BE2C (cell line): ENCODE measurements around the gene ICA1.

Experiments
- DNase-seq: peaks from one replicate; pipeline ENCODE4 v3.0.0-alpha.2; 2020
- H3K27me3 ChIP-seq: fragments of 250-450 bp; sonication (Bioruptor Pico); 2 replicates; pipeline ENCODE4 v1.5.1; 2020; ENCODE audit warnings: mild to moderate bottlenecking
- H3K36me3 ChIP-seq: fragments of 250-450 bp; sonication (Bioruptor Pico); 2 replicates; pipeline ENCODE4 v1.5.1; 2020; ENCODE audit warnings: mild to moderate bottlenecking
- H3K4me1 ChIP-seq: fragments of 250-450 bp; sonication (Bioruptor Pico); 2 replicates; pipeline ENCODE4 v1.5.1; 2020
- H3K4me3 ChIP-seq: 2 replicates; pipeline ENCODE4 v1.5.1; 2011; ENCODE audit warnings: low read depth, low read length
- H3K9me3 ChIP-seq: fragments of 250-450 bp; sonication (Bioruptor Pico); 2 replicates; pipeline ENCODE4 v1.5.1; 2020
- CTCF ChIP-seq: IDR thresholded peaks from 2 replicates; pipeline ENCODE4 v1.5.1; 2012; ENCODE audit warnings: mild to moderate bottlenecking, low read depth, low read length

Gene ICA1

DNA sequence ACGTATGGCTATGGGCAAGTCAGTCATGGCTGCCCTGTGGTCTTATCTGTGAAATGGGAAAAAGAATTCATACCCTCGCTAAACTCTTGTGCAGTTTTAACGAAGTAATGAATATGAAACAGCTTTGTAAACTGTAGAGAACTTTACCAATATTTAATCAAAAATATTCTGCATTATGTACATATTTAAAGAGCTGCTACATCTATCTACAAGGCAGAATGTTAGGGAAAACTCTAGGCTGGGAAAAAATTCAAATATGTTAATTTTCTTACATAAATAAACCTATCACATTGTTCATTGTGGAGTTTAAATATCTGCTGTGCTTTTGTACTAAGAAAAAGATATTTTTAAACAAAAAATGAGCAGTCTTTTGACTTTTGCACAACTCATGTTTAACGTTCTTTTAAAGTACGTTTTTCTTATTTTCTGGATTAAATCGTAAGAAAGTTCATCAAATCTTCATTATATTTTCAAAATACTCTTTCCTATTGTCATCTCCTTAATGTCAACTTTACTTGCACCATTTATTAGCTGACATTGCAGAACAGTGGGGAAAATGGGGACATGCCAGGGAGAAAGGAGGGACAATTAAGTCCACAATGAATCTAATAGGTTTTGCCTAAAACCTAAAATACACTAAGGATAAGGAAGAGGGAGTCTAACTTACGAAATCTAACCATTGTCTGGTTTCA, 57.5 kb downstream of the ICA1 start:
- no peaks in the 10 kb centered on the region for H3K9me3 ChIP-seq
- peaks cover 25% of the 10 kb centered on the region for H3K36me3 ChIP-seq
- no peak for DNase-seq
- H3K27me3 ChIP-seq = no peaks in the 10 kb centered on the region
- TF ChIP-seq CTCF = no peak
- H3K4me3 ChIP-seq = no peak overlapping the region
- peaks cover 10% of the 10 kb centered on the region for H3K4me1 ChIP-seq

- H3K36me3 ChIP-seq = peaks cover 33% of the 10 kb centered on the region
- DNase-seq = no peak
- H3K27me3 ChIP-seq = no peaks in the 10 kb centered on the region
- H3K4me3 ChIP-seq = no peak overlapping the region
- no peaks in the 10 kb centered on the region for H3K9me3 ChIP-seq
- TF ChIP-seq CTCF = no peak
- H3K4me1 ChIP-seq = peaks cover 9% of the 10 kb centered on the region
These were observed 60.0 kb downstream of the ICA1 start for GRCh38 chr7:8201846-8202441.

DNA sequence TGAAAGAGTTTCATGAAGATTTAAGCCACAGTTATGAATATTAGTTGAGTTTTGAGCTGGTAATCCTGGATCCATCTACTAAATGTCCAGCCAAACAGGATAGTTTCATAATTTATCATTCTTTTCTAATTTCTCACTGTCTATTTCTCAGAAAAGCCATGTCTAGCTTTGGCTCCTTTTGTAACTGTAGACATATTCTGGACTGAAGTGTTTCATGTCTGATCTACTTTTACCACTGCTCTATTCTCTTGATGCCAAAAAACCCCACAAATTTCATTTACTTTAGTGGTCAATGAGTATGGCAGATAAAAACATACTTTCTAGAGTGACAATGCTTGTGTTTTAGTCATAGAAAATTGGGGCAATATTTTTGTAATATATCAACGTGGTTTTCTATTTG, 61.2 kb downstream of the ICA1 start:
- H3K27me3 ChIP-seq = no peaks in the 10 kb centered on the region
- peaks cover 9% of the 10 kb centered on the region for H3K4me1 ChIP-seq
- no peaks in the 10 kb centered on the region for H3K9me3 ChIP-seq
- no peak for DNase-seq
- H3K36me3 ChIP-seq = peaks cover 37% of the 10 kb centered on the region
- no peak for TF ChIP-seq CTCF
- no peak overlapping the region for H3K4me3 ChIP-seq

DNA sequence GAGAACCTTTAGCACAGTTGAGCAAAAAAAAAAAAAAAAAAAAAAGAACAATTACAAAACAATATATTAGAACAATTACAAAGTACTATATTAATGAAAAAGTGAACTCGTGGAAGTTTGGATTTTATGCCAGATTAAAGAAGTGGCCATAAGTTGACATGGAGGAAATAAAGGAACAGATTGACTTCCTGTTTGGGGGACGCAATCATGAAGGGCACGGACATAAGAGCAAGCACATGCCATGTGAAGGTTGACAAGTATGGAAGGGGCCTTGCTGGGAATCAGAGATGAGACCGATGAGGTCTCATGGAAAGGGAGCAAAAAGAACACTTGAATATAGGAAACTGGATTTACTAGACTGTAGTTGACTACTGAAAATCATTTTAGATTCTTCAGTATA, 61.7 kb downstream of the ICA1 start:
- Histone ChIP-seq H3K4me3 (no peak overlapping the region), H3K27me3 (no peaks in the 10 kb centered on the region), H3K4me1 (peaks cover 5% of the 10 kb centered on the region), H3K36me3 (peaks cover 40% of the 10 kb centered on the region), H3K9me3 (no peaks in the 10 kb centered on the region)
- no peak for TF ChIP-seq CTCF
- no peak for DNase-seq

DNA sequence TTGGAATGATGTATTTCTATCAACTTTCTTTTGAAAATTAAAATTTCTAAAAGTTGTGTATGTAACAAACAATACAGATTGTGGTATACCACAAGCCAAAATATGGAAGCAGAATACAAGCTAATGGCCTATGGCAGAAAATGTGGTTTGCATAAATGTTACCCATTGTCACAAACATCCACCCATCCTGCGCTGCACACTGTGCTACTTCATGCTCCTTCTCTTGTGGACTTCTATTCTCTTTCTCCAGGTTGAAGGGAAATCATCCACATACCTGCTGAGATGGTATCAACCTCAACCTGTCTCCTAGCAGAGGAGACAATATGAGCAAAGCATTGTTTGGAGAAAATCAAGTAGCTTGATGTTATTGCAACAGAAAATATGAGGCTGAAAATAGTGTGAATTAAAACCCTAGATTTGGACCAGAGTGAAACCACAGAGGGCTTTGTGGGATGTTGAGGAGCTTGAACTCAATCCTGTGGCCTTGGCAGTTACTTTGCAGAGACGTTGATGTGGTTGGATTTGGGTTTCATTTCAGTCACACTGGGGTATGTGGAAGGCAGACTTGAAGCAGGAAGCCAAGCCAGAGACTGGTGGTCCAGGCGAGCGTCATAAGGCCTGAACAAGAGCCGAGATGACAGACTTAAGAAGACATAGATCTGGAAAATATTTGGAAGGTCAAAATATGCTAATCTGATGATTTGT, 63.8 kb downstream of the ICA1 start:
- no peak overlapping the region for H3K4me3 ChIP-seq
- no peaks in the 10 kb centered on the region for H3K9me3 ChIP-seq
- peaks cover 5% of the 10 kb centered on the region; the same call in 1 of the 2 replicates for H3K4me1 ChIP-seq
- no peak for DNase-seq
- TF ChIP-seq CTCF = no peak
- peaks cover 42% of the 10 kb centered on the region for H3K36me3 ChIP-seq
- no peaks in the 10 kb centered on the region for H3K27me3 ChIP-seq

DNA sequence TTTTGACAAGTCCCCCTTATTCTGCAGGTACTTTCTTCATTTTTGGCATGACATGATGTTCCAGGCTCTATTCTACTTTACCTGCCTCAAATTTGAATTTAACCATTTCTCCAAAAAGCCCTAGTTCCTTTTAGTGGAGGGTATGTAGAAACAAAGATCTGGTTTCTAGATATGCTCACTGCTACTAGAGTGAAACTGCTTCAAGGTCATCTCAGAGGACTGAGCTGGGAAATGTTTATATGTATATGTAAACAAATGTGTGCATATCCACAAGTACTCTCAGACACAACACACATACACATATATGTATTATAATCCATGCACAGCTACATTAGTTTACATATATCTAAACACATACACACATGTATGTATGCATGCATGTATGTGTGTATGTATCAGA, 69.1 kb downstream of the ICA1 start:
- no peak for TF ChIP-seq CTCF
- Histone ChIP-seq H3K36me3 (peaks cover 20% of the 10 kb centered on the region), H3K27me3 (no peaks in the 10 kb centered on the region), H3K4me3 (no peak overlapping the region), H3K4me1 (peaks cover 15% of the 10 kb centered on the region), H3K9me3 (no peaks in the 10 kb centered on the region)
- no peak for DNase-seq
